ENCODE results near the gene CHERP.
"Not testable (repeated sequence)": the region's sequence is repeated elsewhere in the genome, so short reads cannot be mapped to it uniquely, and the experiment has no call there.

CHERP gene

DNA sequence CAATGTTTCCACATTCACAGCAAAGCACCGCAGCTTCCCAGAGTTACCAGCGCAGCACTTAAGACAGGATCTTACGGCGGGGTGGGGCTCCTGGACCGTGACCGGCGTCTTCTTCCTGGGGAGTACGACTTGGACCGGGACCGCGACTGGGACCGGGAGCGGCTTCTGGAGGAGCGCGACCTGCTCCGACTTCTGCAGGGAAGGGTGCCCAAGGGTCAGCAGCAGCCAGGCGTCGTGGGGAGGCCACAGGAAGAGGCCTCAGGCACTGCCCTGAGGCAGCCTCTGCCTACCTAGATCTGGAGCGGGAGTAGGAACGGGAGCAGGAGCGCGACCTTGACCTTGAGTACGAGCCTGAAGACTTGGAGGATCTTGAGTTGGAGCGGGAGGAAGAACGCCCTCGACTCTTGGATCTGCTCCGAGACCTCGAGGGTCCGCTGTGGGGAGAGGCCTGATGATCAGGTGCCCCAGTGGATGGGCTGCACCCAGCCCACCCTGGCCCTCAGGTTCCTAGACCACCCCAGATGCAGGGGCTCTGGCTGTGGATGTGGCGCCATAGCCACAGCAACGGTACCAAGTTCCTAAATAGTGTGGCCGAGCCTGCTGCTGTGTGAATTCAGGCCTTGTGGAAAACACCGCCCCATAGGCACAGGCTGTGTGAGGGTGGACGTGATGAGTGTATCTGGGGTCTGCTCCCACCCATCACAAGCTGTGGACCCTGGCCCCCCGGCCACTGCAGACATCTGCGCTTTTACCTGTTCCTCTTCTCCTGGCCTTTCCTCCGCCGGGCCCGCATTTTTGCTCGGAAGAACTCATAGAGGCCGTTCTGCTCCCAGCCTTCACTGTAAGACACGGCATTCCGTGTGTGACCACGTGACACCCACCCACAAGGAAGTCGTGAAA lies 21.9 kb downstream of the CHERP start:
- no peak for DNase-seq (ENCODE audit: low read depth in 2 of 2)

DNA sequence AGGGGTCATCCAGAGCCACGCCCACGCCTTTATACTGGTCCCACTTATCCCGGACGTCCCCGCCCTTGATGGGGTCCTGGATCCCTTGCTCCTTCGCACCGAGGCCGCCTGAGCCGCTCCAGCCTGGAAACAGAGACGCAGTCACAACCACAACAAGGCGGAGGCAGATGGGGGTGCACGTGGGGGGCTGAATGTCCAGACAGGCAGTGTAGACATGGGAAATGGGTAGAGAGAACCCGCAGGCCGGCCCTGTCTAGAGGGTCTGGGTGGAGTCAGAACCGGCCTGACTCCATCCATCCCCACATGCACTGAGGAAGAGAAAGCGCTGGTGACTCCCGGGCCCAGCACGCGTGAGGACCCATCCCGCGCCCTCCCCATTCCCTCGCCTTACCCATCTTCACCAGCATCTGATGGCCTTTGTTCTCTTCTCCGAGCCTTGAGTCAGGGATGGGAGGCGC lies 23.0 kb downstream of the CHERP start:
- no peak for DNase-seq (ENCODE audit: low read depth in 2 of 2)

DNA sequence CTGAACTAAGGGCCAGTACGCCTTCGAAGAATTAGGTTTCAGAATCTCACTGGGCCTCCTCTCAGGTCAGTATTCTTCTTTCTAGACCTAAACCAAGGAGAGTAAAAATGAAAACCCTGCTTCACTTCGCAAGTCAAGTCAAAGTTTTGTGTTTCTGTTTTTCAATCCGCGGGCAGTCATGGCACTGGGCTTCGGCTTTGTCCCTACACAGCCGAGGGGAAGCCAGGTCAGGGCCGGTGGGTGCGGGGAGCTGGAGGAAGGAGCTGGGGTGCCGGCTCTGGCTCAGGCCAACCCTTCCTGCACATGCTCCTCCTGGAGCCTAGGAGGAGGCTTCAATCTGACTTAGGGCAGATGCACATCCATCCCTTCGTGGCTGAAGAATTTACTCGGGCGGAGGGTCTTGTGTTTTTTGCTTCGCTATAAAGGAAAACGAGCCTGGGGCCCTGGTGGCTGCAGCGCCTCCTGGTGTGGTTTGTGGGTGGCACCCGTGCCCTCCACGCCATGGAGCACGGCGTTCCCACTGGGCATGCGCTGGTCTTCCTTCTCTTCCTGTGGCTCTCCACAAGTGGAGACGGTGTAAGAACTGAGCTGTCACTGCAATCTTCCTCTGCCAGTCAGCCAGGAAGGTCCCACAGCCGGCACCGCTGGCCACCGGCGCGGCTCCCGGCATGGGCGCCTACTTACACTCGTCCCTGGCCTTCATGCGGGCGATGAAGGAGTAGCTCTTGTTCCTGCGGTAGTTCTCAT lies 23.6 kb downstream of the CHERP start:
- DNase-seq (ENCODE audit: low read depth in 2 of 2), result no peak

DNA sequence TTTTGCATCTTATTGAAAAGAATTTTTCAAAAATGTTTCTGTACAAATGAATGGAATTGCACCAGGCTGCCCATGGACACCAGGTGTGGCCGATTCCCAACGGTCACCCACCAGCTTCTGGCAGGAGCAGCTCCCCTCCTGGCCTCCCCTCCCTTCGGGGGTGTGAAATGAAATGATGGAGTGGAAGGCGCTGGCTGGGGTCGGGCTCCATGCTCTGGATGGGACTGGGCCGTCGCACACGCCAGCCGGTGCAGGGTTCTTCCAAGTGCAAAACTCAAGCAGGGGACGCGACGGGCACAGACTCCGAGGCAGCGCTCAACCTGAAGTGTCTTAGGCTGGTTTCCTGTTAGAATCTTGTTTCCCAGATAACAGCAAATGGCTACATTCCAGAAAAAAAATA lies 24.2 kb downstream of the CHERP start:
- no peak for DNase-seq (ENCODE audit: low read depth in 2 of 2)

DNA sequence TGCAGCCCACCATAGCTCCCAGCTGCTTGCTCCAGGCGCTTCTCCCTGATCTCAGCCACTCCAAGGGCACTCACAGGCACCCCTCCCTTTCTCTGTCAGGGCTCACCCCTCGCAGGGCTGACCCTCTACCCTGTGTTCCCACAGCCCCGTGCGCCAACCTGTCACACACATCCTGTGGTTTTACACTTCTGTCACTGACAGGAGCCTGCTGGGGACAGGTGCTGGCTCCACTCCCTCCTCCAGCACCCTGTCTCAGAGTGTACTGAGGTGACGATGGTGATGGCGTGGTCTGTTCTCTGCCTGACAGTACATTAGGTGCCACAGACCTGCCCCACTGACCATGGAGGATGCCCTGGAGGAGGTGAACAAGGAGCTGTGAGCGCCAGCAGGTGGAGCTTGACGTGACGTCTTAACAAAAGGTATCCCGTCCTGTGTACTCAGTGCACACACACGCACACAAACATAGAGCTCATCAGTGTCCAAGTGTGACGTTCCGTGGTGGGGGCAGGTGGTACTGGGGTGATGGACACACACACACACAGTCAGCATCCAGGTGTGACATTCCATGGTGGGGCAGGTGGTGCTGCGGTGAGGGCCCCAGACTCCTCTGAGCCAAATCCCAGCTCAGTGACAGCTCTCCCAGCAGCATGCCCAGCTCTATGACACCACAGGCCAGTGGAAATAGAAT lies 25.2 kb downstream of the CHERP start:
- DNase-seq (ENCODE audit: low read depth in 2 of 2), result no peak

DNA sequence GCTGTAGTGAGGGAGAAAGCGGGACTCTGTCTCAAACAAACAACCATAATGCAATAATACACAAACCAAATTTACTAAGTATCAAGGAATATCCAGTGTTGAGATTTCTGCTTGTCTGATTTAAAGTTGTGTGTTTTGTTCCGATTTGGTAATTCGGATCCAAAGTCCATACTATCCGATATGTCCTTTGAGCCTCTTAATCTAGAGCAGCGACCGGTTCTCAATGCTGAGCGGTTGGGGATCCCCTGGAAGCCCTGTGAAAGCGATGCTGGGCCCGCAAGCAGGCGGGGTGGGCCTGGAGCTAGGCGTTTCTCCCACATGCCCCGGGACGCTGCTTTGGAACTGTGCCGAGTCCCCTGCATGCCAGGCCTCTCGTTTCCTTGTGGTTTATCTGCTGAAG lies 25.9 kb downstream of the CHERP start:
- DNase-seq (ENCODE audit: low read depth in 2 of 2), result no peak

DNA sequence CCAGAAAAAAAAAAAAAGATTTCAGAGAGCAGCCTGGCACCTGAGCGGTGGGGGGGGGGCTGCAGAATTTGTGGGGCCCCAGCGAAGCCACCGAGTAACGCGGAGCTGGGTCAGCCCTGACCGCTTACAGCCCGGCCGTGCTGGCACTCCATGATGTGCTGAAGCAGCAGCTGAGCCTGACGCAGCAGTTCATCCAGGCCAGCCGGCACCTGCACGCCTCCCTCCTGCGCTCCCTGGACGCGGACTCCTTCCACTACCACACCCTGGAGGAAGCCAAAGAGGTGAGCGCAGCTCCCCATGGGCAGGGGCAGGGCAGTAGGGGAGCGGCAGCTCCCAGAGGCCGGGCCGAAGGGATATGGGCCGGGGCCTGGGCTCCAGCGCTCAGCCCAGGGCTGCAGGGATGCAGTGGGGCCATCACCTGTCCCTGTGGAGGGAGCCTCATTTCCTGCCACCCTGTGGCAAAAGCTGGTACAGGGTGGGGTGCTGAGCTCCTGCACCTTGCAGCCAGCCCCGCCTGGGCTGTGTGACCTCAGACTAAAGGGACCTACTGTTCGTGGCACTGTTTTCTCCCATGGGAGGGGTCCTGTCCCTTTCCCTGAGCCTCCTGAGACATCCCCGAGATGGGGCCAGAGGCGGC lies 27.7 kb downstream of the CHERP start:
- DNase-seq (ENCODE audit: low read depth in 2 of 2), result no peak

DNA sequence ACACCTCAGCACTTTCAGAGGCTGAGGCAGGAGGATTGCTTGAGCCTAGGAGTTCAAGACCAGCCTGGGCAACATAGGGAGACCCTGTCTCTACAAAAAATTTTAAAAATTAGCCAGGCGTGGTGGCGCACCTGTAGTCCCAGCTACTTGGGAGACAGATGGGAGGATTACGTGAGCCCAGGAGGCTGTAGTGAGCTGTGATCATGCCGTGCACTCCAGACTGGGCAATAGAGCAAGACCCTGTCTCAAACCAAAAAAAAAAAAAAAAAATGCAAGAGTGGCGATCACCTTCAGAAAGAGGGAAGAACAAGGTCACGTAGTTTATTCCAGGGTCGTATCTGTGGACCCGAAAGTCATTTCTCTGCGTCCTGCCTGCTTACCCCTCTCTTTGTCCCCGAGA lies 29.6 kb downstream of the CHERP start:
- not testable (repeated sequence) for DNase-seq (ENCODE audit: low read depth in 2 of 2)

DNA sequence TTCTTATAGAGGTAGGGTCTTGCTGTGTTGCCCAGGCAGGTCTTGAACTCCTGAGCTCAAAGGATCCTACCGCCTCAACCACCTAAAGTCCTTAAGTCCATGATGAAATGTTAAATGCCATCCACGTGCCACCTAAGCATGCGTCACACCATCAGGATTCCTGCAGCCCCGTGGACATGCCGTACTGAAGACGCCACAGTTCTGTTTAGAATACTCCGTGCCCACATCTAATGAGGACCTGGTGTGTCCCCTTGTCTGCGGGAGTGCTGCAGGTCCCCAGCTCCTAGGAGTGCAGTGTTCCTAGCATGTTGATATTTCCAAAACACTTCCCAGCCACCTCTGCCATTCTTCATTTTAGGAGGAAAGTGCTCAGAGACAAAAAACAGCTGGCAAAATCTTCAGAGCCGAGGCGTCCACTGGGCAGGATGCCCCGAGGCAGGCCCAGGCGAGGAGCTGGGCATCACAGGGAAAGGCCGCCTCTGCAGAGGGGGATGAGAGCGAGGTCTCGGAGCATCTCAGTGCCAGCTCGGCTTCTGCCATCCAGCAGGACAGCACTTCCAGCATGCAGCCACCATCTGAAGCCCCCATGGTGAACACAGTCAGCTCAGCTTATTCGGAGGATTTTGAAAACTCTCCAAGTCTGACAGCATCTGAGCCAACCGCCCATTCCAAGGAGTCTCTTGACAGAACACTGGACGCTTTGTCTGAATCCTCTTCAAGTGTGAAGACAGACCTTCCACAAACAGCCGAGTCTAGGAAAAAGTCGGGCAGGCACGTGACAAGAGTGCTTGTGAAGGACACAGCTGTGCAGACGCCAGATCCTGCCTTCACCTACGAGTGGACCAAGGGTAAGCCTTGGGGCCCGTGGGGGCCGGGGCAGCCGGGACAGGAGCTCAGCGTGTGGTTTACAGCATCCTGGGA lies 32.8 kb downstream of the CHERP start:
- no peak for DNase-seq (ENCODE audit: low read depth in 2 of 2)

DNA sequence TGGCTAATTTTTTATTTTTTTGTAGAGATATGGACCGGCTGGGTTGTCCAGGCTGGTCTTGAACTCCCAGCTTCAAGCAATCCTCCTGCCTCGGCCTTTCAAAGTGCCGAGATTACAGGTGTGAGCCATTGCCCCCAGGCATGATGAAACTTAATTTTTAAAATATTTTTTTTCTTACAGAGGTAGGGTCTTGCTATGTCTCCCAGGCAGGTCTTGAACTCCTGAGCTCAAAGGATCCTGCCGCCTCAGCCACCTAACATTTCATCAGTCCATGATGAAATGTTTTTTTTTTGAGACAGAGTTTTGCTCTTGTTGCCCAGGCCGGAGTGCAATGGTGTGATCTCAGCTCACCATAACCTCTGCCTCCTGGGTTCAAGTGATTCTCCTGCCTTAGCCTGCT lies 33.7 kb downstream of the CHERP start:
- DNase-seq (ENCODE audit: low read depth in 2 of 2), result no peak

DNA sequence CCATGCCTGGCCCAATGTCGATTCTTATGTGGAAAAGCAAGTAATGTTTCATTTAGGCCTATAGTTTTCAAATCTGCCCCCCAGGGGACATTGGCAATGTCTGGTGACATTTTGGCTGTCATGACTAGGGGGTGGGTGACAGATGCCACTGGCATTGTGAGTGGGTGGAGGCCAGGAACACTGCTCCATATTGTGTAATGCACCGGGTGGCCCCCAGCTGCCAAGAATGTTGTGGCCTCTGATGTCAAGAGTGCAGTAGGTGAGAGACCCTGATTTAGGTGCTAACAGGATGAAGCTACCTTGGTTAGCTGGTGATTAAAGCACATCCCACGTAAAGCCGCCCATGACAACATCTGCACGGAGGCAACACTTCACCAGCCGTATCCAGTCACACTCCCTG lies 35.3 kb downstream of the CHERP start:
- no peak for DNase-seq (ENCODE audit: low read depth in 2 of 2)

DNA sequence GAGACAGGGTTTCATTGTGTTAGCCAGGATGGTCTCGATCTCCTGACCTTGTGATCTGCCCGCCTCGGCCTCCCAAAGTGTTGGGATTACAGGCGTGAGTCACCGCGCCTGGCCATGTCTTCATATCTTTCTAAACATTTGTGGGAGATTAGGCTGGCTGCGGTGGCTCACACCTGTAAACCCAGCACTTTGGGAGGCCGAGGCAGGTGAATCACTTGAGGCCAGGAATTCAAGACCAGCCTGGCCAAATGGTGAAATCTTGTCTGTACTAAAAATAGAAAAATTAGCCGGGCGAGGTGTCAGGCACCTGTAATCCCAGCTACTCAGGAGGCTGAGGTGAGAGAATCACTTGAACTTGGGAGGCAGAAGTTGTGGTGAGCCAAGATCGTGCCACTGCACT lies 36.1 kb downstream of the CHERP start:
- DNase-seq (ENCODE audit: low read depth in 2 of 2), result not testable (repeated sequence)

DNA sequence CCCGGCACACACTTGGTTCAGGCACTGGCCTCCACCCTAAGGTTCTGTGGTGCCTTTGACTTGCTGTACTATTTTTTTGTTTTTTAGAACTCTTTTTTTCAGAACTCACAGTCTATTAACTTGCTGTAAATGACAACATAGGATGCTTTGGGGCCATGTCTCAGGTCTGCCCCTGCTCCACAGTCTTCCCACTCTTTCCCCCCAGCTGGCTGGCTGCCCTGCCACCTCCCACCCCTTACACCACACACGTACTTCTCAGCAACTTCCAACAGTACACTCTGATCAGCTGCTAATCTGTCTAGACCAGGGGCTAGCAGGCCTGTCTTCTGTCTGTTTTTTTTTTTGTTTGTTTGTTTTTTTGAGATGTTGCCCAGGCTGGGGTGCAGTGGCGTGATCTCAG lies 38.0 kb downstream of the CHERP start:
- DNase-seq (ENCODE audit: low read depth in 2 of 2), result no peak

DNA sequence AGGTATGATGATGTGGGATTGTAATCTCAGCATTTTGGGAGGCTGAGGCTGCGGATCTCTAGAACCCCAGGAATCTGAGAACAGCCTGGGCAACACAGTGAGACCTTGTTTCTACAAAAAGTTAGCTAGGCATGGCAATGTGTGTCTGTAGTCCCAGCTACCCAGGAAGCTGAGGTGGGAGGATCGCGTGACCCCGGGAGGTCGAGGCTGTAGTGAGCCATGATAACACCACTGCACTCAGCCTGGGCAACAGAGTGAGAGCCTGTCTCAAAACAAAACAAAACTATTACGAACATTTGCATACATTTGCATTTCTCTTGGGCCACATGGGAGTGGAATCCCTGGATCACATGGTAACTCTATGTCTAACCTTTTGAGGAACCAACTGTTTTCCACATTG lies 44.4 kb downstream of the CHERP start:
- DNase-seq (ENCODE audit: low read depth in 2 of 2), result no peak

DNA sequence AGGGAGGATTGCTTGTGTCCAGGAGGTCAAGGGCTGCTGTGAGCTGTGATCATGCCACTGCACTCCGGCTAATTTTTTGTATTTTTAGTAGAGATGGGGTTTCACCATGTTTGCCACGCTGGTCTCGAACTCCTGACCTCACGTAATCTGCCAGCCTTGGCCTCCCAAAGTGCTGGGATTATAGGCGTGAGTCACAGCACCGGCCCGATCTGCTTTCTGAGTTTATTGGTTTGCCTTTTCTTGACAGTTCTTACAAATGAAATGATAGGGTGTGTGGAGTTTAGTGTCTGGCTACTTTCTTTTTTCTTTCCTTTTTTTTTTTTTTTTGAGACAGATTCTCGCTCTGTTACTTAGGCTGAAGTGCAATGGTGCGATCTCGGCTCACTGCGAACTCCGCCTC lies 45.2 kb downstream of the CHERP start:
- DNase-seq (ENCODE audit: low read depth in 2 of 2), result no peak

DNA sequence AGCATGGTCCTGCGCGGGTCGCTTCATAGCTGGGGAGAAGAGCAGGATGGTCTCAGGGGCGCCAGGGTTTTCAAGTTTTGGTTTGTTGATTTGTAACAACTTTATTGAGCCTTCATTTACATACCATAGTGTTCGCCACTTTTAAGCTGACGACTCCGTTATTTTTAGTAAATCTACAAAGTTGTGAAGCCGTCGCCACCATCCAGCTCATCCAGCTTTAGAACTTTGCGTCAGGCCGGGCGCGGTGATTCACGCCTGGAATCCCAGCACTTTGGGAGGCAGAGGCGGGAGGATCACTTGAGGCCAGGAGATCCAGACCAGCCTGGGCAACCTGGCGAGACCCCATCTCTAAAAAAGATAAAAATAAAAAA lies 45.6 kb downstream of the CHERP start:
- peak; percentile 10 to 20 for DNase-seq (ENCODE audit: low read depth in 2 of 2)

DNA sequence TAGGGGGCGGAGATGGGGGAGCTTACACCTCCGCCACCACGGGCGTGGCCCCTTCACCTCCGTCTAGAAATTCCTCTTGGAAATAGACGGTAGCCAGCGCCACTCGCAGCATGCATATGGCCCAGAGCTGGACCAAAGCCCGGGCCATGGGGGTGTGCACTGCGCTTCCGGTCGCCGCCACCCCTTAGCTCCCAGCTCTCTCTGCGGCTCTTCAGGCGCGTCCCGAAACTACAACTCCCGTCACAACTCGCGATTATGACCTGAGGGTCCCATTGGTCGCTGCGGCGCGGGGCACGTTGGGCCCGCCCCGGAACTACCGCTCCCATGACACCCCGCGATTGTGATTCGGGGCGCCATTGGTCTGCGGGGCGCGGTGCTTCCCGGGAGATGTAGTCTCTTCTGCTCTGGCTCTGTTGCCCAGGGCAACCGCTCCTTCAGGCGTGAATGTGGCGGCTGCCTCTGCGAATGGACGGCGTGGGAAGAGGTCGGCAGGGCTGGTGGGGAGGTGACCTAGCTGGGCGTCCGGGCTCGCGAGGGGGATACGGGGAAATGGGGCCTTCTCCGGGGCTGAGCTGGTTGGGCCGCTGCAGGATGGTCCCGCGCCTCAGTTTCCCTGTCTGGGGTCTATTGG lies 46.1 kb downstream of the CHERP start, which contains the start of the genes C19orf44 and CALR3:
Gene C19orf44, plus strand, starts transcription at position 413 of the 631 bp plus-strand sequence. CDS start 4,399 bp downstream, outside the sequence.
Gene CALR3, minus strand, starts transcription at position 186 of the 631 bp plus-strand sequence. Its CDS starts 38 bp downstream, at position 148.
- peak; percentile 97 for DNase-seq (ENCODE audit: low read depth in 2 of 2)

DNA sequence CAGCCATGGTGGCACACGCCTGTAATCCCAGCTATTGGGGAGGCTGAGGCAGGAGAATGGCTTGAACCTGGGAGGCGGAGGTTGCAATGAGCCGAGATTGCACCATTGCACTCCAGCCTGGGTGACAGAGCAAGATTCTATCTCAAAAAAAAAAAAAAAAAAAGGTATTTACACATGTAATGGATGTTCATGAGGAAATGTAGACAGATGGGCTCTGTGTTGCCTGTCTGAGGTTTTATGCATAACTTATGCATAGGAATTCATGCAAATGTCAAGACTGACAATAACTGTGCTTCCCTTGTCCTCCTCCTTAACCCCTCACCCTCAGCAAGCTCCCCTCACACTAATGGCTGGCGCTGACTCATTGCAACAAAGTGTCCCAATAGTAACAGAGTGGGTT lies 55.8 kb downstream of the CHERP start:
- not testable (repeated sequence) for DNase-seq (ENCODE audit: low read depth in 2 of 2)

DNA sequence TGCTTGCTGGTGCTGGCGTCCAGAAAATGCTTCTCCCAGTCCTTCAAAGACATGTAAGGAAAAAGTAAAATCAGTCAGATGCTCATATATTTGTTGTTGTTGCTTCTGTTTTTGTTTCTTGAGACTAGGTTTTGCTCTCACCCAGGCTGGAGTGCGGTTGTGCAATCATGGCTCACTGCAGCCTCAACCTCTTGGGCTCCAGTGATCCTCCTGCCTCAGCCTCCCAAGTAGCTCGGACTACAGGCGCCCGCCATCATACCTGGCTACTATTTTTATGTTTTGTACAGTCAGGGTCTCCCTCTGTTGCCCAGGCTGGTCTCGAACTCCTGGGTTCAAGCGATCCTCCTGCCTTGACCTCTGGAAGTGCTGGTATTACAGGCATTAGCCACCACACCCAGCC lies 59.5 kb downstream of the CHERP start:
- no peak for DNase-seq (ENCODE audit: low read depth in 2 of 2)

DNA sequence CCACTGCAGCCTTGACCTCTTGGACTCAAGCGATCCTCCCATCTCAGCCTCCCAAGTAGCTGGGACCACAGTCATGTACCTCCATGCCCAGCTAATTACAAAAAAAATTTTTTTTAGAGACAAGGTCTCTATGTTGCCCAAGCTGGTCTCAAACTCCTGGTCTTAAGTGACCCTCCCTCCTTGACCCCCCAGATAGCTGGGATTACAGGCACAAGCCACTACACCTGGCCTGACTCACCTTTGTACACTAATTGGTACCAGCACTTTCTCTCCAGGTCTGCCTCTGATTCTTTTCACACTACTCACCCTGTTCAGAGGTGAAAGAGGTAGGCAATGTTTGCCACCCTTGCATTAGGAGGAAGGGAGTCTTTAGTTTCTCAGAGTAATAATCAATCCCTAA lies 64.9 kb downstream of the CHERP start:
- no peak for DNase-seq (ENCODE audit: low read depth in 2 of 2)

All from fibroblast of skin of left quadriceps (primary cell).